Activated T-cell treated with anti-CD3 and anti-CD28 coated beads for 24 hours (primary cell): Measurements from ENCODE around the gene EMP1.
"Not testable (repeated sequence)": the region's sequence is repeated elsewhere in the genome, so short reads cannot be mapped to it uniquely, and the experiment has no call there.

Experiments
- DNase-seq: peaks from one replicate; pipeline ENCODE4 v3.0.0-alpha.2; 2020; ENCODE audit warnings: low read depth

Gene EMP1

DNA sequence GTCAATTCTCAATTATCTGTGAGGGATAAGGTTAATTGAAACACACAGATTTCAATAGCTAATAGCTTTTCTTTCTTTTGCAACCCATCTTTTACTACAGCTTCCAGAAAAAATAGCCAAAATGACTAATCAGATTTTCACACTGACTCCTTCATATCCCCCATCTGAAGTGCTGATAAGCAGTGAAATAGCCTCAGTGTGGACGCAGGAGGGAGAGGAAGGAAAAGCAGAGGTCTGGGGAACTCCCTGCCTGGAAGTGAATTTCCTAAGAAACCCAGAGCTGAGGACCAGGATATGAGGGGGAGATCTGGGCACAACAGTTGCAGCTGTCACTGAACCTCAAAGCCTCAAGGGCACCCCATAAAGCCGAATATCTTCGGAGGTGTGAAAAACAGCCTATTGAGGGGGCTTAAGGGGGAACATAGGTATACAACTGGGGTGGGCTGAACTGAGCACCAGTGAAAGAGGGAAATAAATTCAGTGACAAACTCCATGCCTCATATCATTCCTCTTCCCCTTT lies 60.9 kb downstream of the EMP1 start:
- no peak for DNase-seq

GRCh38 chr12:13258197-13258596 lies 61.7 kb downstream of the EMP1 start:
- DNase-seq: no peak

- DNase-seq: no peak
These were observed 62.2 kb downstream of the EMP1 start for GRCh38 chr12:13258717-13259119.

DNA sequence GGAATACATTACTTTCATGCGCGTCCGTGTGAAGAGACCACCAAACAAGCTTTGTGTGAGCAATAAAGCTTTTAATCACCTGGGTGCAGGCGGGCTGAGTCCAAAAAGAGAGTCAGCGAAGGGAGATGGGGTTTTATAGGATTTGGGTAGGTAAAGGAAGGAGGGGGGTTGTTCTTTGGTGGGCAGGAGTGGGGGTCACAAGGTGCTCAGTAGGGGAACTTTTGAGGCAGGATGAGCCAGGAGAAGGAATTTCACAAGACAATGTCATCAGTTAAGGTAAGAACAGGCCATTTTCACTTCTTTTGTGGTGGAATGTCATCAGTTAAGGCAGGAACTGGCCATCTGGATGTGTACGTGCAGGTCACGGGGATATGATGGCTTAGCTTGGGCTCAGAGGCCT lies 63.1 kb downstream of the EMP1 start:
- not testable (repeated sequence) for DNase-seq

DNA sequence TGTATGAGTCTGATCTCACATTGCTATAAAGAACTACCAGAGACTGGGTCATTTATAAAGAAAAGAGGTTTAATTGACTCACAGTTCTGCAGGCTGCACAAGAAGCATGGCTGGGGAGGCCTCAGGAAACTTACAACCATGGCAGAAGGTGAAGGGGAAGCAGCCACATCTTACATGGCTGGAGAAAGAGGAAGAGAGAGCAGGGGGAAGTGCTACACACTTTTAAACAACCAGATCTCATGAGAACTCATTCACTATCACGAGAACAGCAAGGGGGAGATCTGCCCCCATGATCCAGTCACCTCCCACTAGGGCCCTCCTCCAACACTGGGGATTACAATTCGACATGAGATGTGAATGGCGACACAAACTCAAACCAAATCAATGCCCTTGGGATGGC lies 71.3 kb downstream of the EMP1 start:
- DNase-seq: not testable (repeated sequence)

- no peak for DNase-seq
These were observed 72.1 kb downstream of the EMP1 start for GRCh38 chr12:13268581-13268980.
